OCI-LY1 (cell line): ENCODE data around the gene STXBP3.

Source experiments
- H2AFZ ChIP-seq: fragments of 200-600 bp; sonication (generic), shearing (Covaris generic); 2 replicates; pipeline ENCODE4 v1.6.0; 2014; ENCODE audit warnings: antibody characterized with exemption, mild to moderate bottlenecking, low read length
- H3F3A ChIP-seq: fragments of 200-600 bp; sonication (generic), shearing (Covaris generic); 2 replicates; pipeline ENCODE4 v1.6.0; 2014; ENCODE audit warnings: mild to moderate bottlenecking, antibody characterized with exemption, low read length, moderate library complexity; ENCODE audit not compliant: insufficient read depth
- H3K27ac ChIP-seq: fragments of 200-600 bp; sonication (generic); 2 replicates; pipeline ENCODE4 v1.5.1; 2014; ENCODE audit warnings: low read length, mixed run types, mild to moderate bottlenecking, low read depth; ENCODE audit not compliant: poor library complexity, severe bottlenecking
- H3K27me3 ChIP-seq: fragments of 200-600 bp; sonication (generic); 2 replicates; pipeline ENCODE4 v1.6.0; 2014; ENCODE audit warnings: antibody characterized with exemption, mild to moderate bottlenecking, low read length, moderate library complexity; ENCODE audit not compliant: insufficient read depth
- H3K36me3 ChIP-seq: fragments of 200-600 bp; sonication (generic); 2 replicates; pipeline ENCODE4 v1.6.1; 2014; ENCODE audit warnings: mild to moderate bottlenecking, antibody characterized with exemption, low read length, moderate library complexity, mixed read lengths; ENCODE audit not compliant: insufficient read depth
- H3K4me1 ChIP-seq: fragments of 200-600 bp; sonication (generic); 2 replicates; pipeline ENCODE4 v1.5.1; 2014; ENCODE audit warnings: mild to moderate bottlenecking, low read length, moderate library complexity; ENCODE audit not compliant: insufficient read depth, severe bottlenecking
- H3K4me2 ChIP-seq: fragments of 200-600 bp; sonication (generic), shearing (Covaris generic); 2 replicates; pipeline ENCODE4 v1.6.1; 2014; ENCODE audit warnings: low read length
- H3K4me3 ChIP-seq: fragments of 200-600 bp; sonication (generic); 2 replicates; pipeline ENCODE4 v1.5.1; 2014; ENCODE audit warnings: low read length, low read depth, mild to moderate bottlenecking, mixed read lengths; ENCODE audit not compliant: poor library complexity, severe bottlenecking
- H3K79me2 ChIP-seq: fragments of 200-600 bp; shearing (Covaris generic); 2 replicates; pipeline ENCODE4 v1.6.1; 2016; ENCODE audit warnings: mixed run types, low read length, mixed read lengths; ENCODE audit not compliant: insufficient read depth
- H3K9ac ChIP-seq: fragments of 200-600 bp; sonication (generic), shearing (Covaris generic); 2 replicates; pipeline ENCODE4 v1.6.1; 2014; ENCODE audit warnings: mild to moderate bottlenecking, low read length, mixed read lengths
- H3K9me2 ChIP-seq: fragments of 200-600 bp; sonication (generic), shearing (Covaris generic); 2 replicates; pipeline ENCODE4 v1.6.1; 2014; ENCODE audit warnings: low read depth, mild to moderate bottlenecking, low read length, mixed read lengths
- H3K9me3 ChIP-seq: fragments of 200-600 bp; shearing (Covaris generic); 2 replicates; pipeline ENCODE4 v1.6.1; 2014; ENCODE audit warnings: low read length, mixed read lengths
- H4K20me1 ChIP-seq: fragments of 200-600 bp; sonication (generic), shearing (Covaris generic); 2 replicates; pipeline ENCODE4 v1.6.0; 2016; ENCODE audit warnings: mild to moderate bottlenecking, low read length; ENCODE audit not compliant: insufficient read depth
- EZH2 ChIP-seq: fragments of 200-600 bp; sonication (generic), shearing (Covaris generic); IDR thresholded peaks from 2 replicates; pipeline ENCODE4 v1.8.0; 2017; ENCODE audit warnings: borderline replicate concordance, mixed run types, mild to moderate bottlenecking, antibody characterized with exemption, low read length, moderate library complexity, mixed read lengths
- TF ChIP-seq, protein P1 (sequence below): fragments of 200-600 bp; sonication (generic), shearing (Covaris generic); IDR thresholded peaks from 2 replicates; pipeline ENCODE4 v1.5.1; 2017; ENCODE audit warnings: mild to moderate bottlenecking, antibody characterized with exemption, low read length, moderate library complexity, mixed read lengths

Gene STXBP3

DNA sequence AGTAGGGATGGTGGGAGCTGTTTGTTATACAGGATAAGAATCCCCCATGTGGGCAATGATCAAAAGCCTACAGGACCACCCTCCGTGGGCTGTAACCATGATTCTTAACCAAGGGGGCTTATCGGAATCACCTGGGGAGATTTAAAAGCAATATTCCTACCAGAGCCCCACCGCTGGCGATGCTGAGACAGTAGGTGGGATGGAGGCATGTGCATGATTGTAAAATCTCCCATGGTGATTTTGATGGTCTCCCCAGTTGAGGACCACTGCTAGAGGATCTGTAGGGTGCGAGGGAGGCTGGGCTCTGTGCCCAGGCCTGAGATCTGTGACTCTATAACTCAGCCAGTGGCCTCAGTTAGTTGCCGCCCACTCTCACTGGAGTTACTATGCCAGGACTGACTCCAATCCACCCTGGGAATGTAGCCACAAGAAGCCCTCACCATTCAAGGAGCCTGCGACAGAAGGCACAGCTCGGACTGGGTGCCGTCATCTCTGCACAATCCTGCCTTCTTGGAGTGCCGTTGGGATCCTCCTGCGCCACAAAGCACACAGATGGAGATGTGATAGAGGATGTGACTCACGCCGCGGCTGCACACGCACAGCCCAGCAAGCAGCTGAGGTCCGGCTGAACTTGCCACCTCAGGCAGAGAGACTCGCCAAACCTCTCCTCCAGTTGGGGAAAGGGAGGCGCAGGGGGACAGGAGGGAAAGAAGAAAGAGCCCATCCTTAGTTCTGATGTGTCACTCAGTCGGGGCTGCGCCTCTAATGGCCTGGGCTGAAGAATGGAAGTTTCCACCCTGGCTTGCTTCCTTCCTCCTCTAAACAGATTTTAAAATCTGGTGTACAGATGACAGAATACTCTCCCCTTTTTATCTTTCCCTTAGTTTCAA, 83.9 kb downstream of the STXBP3 start:
- TF ChIP-seq, protein P1, sequence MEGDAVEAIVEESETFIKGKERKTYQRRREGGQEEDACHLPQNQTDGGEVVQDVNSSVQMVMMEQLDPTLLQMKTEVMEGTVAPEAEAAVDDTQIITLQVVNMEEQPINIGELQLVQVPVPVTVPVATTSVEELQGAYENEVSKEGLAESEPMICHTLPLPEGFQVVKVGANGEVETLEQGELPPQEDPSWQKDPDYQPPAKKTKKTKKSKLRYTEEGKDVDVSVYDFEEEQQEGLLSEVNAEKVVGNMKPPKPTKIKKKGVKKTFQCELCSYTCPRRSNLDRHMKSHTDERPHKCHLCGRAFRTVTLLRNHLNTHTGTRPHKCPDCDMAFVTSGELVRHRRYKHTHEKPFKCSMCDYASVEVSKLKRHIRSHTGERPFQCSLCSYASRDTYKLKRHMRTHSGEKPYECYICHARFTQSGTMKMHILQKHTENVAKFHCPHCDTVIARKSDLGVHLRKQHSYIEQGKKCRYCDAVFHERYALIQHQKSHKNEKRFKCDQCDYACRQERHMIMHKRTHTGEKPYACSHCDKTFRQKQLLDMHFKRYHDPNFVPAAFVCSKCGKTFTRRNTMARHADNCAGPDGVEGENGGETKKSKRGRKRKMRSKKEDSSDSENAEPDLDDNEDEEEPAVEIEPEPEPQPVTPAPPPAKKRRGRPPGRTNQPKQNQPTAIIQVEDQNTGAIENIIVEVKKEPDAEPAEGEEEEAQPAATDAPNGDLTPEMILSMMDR = no peak
- no peak for TF ChIP-seq EZH2
- Histone ChIP-seq H3K36me3 (no peaks in the 10 kb centered on the region), H3K4me1 (no peaks in the 10 kb centered on the region), H3K4me2 (no peak overlapping the region), H3F3A (no peaks in the 10 kb centered on the region), H2AFZ (no peak overlapping the region), H3K27ac (no peak overlapping the region), H3K27me3 (no peaks in the 10 kb centered on the region; the same call in 1 of the 2 replicates), H4K20me1 (no peaks in the 10 kb centered on the region), H3K9ac (no peak overlapping the region), H3K4me3 (no peak overlapping the region), H3K9me3 (no peaks in the 10 kb centered on the region), H3K79me2 (no peaks in the 10 kb centered on the region), H3K9me2 (no peaks in the 10 kb centered on the region)

DNA sequence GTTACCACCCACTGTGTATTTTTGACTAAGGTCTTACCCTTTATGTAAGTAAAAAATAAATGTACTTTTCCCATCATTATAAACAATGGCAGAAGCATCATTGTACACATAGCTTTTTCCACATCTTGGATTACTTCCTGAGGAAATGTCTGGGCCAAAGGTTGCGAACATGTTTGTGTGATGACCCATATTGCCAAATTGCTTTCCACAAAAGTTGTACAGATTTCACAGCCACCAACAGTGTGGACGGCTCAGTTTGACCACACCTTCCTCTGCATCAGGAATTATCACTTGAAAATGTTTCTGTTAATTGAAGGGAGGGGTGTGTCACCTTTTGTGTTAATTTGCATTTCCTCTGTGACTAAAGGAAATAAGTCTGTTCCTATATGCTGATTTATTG, 84.8 kb downstream of the STXBP3 start:
- no peaks in the 10 kb centered on the region for H3K9me3 ChIP-seq
- no peak overlapping the region for H3K27ac ChIP-seq
- no peak overlapping the region for H2AFZ ChIP-seq
- H3K9me2 ChIP-seq = no peaks in the 10 kb centered on the region
- H3K79me2 ChIP-seq = no peaks in the 10 kb centered on the region
- H3K4me1 ChIP-seq = no peaks in the 10 kb centered on the region
- no peak overlapping the region for H3K4me2 ChIP-seq
- no peaks in the 10 kb centered on the region for H3K27me3 ChIP-seq
- H4K20me1 ChIP-seq = no peaks in the 10 kb centered on the region
- no peaks in the 10 kb centered on the region for H3F3A ChIP-seq
- no peak for TF ChIP-seq EZH2
- TF ChIP-seq, protein P1 = no peak
- H3K4me3 ChIP-seq = no peak overlapping the region
- H3K36me3 ChIP-seq = no peaks in the 10 kb centered on the region
- no peak overlapping the region for H3K9ac ChIP-seq

DNA sequence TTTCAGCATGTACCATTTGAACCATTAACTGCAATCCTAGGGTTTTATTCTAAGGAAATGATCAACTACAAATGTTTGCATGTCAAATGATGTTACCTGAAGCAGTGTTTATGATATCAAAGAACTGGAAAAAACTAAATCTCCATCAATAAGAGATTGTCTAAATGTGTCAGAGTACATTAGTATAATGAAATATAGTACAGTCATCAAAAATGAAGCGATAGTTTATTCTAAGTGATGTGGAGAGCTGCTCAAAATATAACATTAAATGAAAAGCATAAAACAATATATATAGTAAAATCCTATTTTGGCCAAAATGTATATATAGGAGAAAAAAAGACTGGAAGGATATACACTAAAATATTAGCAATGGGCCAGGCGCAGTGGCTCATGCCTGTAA, 86.5 kb downstream of the STXBP3 start:
- no peak overlapping the region for H3K9ac ChIP-seq
- no peaks in the 10 kb centered on the region for H3K79me2 ChIP-seq
- H3K27me3 ChIP-seq = no peaks in the 10 kb centered on the region
- no peak overlapping the region for H3K4me2 ChIP-seq
- H2AFZ ChIP-seq = no peak overlapping the region
- H3K36me3 ChIP-seq = no peaks in the 10 kb centered on the region
- H3K9me2 ChIP-seq = no peaks in the 10 kb centered on the region
- no peaks in the 10 kb centered on the region for H3K4me1 ChIP-seq
- H4K20me1 ChIP-seq = no peaks in the 10 kb centered on the region
- H3K4me3 ChIP-seq = no peak overlapping the region
- H3K27ac ChIP-seq = no peak overlapping the region
- TF ChIP-seq, protein P1 = no peak
- TF ChIP-seq EZH2 = no peak
- H3F3A ChIP-seq = no peaks in the 10 kb centered on the region
- no peaks in the 10 kb centered on the region for H3K9me3 ChIP-seq
